RWPE2 (cell line): Measurements from ENCODE around the gene ARGFX.
A peak's percentile ranks its signal among the peaks of the same experiment; 100 is the strongest.

ENCODE experiments used
- ATAC-seq: fragments of 200-7000 bp; cut with Tn5 transposase; 3 replicates; pipeline ENCODE4 v1.9.1; 2021; ENCODE audit warnings: low read depth
- DNase-seq: peaks from one replicate; pipeline ENCODE4 v3.0.0-alpha.2; 2020; ENCODE audit warnings: low spot score
- H3K27ac ChIP-seq: fragments of 450-650 bp; 2 replicates; pipeline ENCODE4 v1.5.1; 2017; ENCODE audit warnings: mild to moderate bottlenecking; ENCODE audit not compliant: poor library complexity, severe bottlenecking
- H3K27me3 ChIP-seq: fragments of 250-450 bp; sonication (Bioruptor Pico); 2 replicates; pipeline ENCODE4 v1.5.1; 2021; ENCODE audit warnings: mild to moderate bottlenecking, moderate library complexity; ENCODE audit not compliant: insufficient read depth, poor library complexity, severe bottlenecking
- H3K36me3 ChIP-seq: fragments of 250-450 bp; sonication (Bioruptor Pico); 2 replicates; pipeline ENCODE4 v1.5.1; 2020; ENCODE audit warnings: low read depth, mild to moderate bottlenecking, moderate library complexity
- H3K4me1 ChIP-seq: fragments of 250-450 bp; sonication (Bioruptor Pico); 2 replicates; pipeline ENCODE4 v1.5.1; 2021; ENCODE audit warnings: mild to moderate bottlenecking, moderate library complexity; ENCODE audit not compliant: insufficient read depth, poor library complexity, severe bottlenecking
- H3K4me3 ChIP-seq: fragments of 250-450 bp; sonication (Bioruptor Pico); 2 replicates; pipeline ENCODE4 v1.5.1; 2021; ENCODE audit warnings: mild to moderate bottlenecking, moderate library complexity; ENCODE audit not compliant: severe bottlenecking
- H3K9me3 ChIP-seq: fragments of 250-450 bp; sonication (Bioruptor Pico); 2 replicates; pipeline ENCODE4 v1.5.1; 2021; ENCODE audit warnings: mild to moderate bottlenecking, moderate library complexity; ENCODE audit not compliant: severe bottlenecking
- TF ChIP-seq, protein P1 (sequence below): fragments of 450-650 bp; IDR thresholded peaks from one replicate; pipeline ENCODE4 v1.5.1; 2017; ENCODE audit warnings: mild to moderate bottlenecking, moderate library complexity; ENCODE audit not compliant: poor library complexity, severe bottlenecking

Gene ARGFX

GRCh38 chr3:121567649-121568048 lies at the start of gene ARGFX:
ARGFX (plus strand) TSS chr3:121567949; CDS start chr3:121570714, 2,765 bp downstream.
- no peak for DNase-seq
- no peaks in the 10 kb centered on the region for H3K27me3 ChIP-seq
- no peaks in the 10 kb centered on the region for H3K9me3 ChIP-seq
- H3K4me1 ChIP-seq = no peaks in the 10 kb centered on the region
- ATAC-seq = no peak
- TF ChIP-seq, protein P1, sequence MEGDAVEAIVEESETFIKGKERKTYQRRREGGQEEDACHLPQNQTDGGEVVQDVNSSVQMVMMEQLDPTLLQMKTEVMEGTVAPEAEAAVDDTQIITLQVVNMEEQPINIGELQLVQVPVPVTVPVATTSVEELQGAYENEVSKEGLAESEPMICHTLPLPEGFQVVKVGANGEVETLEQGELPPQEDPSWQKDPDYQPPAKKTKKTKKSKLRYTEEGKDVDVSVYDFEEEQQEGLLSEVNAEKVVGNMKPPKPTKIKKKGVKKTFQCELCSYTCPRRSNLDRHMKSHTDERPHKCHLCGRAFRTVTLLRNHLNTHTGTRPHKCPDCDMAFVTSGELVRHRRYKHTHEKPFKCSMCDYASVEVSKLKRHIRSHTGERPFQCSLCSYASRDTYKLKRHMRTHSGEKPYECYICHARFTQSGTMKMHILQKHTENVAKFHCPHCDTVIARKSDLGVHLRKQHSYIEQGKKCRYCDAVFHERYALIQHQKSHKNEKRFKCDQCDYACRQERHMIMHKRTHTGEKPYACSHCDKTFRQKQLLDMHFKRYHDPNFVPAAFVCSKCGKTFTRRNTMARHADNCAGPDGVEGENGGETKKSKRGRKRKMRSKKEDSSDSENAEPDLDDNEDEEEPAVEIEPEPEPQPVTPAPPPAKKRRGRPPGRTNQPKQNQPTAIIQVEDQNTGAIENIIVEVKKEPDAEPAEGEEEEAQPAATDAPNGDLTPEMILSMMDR = no peak
- no peaks in the 10 kb centered on the region for H3K36me3 ChIP-seq
- H3K4me3 ChIP-seq = no peak within 1 kb of the TSS
- H3K27ac ChIP-seq = no peak within 1 kb of the TSS

DNA sequence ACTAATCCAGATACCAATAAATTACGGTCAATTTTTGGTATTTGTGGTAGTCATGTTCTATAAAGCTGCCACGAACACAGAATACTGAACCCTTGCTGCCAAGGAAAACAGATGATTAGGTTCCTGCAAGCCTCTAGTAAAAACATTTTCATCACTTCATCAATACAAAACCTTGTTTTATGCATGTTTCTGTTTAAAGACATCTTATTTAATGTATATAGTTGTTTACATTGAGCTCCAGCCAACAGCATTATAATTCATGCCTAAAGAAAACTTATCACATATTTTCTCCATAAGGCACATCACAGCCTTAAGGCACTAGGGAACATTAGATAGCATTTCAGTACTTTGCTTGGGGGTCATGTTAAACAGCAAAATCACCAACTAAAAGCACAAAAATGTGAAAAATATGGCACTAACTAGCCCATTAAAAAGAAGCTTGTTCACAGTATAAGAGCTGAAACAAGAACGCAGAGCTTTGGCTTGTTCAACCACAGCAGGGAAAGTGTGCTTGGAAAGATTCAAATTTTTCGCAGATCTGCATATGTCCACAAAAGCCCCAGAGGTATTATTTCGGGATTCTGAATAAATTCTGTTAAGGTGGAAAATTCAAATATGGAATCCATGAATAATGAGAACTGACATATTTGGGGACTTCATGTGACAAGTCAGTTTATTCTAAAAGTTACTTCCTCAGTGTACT lies 49.6 kb upstream of the ARGFX start:
- Histone ChIP-seq H3K4me3 (no peak overlapping the region), H3K4me1 (no peaks in the 10 kb centered on the region), H3K27ac (no peak overlapping the region), H3K9me3 (no peaks in the 10 kb centered on the region), H3K27me3 (no peaks in the 10 kb centered on the region), H3K36me3 (peaks cover 62% of the 10 kb centered on the region)
- TF ChIP-seq, protein P1 = no peak
- ATAC-seq = no peak
- no peak for DNase-seq

DNA sequence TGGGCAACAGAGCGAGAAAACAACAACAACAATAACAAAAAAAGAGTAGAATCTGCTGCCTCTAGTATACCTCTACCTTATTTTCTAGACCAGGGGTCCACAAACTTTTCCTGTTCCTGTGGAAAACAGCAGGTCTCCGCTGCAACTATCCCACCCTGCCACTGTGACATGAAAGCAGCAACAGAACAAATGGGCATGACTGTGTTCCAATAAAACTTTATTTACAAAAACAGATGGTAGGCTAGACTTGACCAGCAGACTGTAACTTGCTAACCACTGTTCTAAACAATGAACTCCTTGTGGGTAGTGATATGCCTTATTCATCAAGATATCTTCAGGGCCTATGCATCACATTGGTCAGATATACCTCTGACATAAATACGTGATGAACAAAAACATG lies 47.2 kb upstream of the ARGFX start:
- Histone ChIP-seq H3K4me1 (no peaks in the 10 kb centered on the region), H3K27ac (no peak overlapping the region), H3K27me3 (no peaks in the 10 kb centered on the region), H3K9me3 (no peaks in the 10 kb centered on the region), H3K36me3 (peaks cover 78% of the 10 kb centered on the region), H3K4me3 (no peak overlapping the region)
- no peak for ATAC-seq
- TF ChIP-seq, protein P1 = no peak
- no peak for DNase-seq

GRCh38 chr3:121529308-121529707 lies 38.4 kb upstream of the ARGFX start:
- H3K9me3 ChIP-seq = no peaks in the 10 kb centered on the region
- ATAC-seq (no peak), DNase-seq (no peak)
- H3K36me3 ChIP-seq = peaks cover 84% of the 10 kb centered on the region
- no peak overlapping the region for H3K27ac ChIP-seq
- TF ChIP-seq, protein P1 = peak; percentile 47
- H3K27me3 ChIP-seq = no peaks in the 10 kb centered on the region
- H3K4me3 ChIP-seq = no peak overlapping the region
- H3K4me1 ChIP-seq = no peaks in the 10 kb centered on the region

DNA sequence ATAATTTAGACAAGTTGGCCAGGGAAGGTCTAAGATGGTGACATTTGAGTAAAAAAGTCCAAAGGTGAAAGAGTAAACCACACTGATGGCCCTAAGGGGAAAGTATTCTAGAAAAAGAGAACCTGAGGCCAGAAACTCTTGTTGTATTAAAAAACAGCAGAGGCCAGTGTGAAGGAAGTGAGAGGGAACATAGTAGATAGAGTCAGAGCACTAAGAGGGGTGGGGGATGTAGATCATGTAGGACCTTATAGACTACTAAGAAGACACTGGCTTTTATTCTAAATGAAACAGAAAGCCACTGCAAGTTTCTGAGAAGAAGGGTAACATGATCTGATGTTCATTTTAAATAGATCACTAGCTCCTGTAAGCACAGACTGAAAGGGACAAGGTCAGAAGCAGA lies 36.5 kb upstream of the ARGFX start:
- H3K9me3 ChIP-seq = no peaks in the 10 kb centered on the region
- DNase-seq = no peak
- H3K27me3 ChIP-seq = no peaks in the 10 kb centered on the region
- H3K4me3 ChIP-seq = no peak overlapping the region
- H3K27ac ChIP-seq = no peak overlapping the region
- H3K36me3 ChIP-seq = peaks cover 89% of the 10 kb centered on the region
- no peak for ATAC-seq
- no peaks in the 10 kb centered on the region for H3K4me1 ChIP-seq
- TF ChIP-seq, protein P1 = no peak
